D721Med (cell line): Measurements from ENCODE around the gene L3MBTL2.

Source experiments
- DNase-seq: peaks from one replicate; pipeline ENCODE4 v3.0.0; 2011; ENCODE audit warnings: low spot score; ENCODE audit not compliant: insufficient read length
- FAIRE-seq: peaks from 2 replicates; lab custom pipeline; 2011; peaks lifted over from hg19 to GRCh38; lab: Jason Lieb, UNC
- TF ChIP-seq, protein P1 (sequence below): IDR thresholded peaks from 2 replicates; pipeline ENCODE4 v1.5.1; 2012; ENCODE audit warnings: mild to moderate bottlenecking, control low read depth; ENCODE audit not compliant: insufficient read depth; ENCODE audit errors: missing control alignments

L3MBTL2 gene

DNA sequence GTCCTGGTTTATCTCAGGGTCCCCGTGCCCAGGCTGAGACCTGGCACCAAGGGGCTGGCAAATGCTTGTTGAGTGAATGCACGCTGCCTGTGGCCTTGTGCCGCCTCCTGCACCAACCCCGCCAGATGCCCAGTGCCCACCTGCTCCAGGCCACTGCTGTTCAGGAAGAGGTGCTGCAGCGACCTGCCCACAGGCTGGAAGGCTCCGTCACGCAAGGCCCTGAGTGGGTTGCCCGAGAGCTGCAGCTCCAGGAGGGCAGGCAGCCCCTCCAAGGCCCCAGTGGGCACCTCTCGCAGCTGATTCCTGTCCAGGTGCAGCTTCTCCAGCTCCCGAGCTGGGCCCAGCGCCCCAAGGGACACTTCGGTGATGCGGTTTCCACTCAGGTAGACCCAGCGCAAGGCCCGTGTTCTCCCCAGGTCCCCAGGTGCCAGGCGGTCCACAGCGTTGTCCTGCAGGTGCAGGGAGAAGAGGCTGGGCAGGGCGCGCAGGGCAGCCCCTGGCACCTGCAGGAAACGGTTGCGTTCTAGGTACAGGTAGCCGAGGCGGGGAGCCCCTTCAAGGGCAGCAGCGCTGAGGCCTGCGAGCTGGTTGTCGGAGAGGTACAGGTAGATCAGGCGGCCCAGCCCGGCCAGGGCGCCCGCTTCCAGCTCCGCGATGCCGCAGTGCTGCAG, 32.1 kb downstream of the L3MBTL2 start:
- DNase-seq (no peak), FAIRE-seq (no peak)
- TF ChIP-seq, protein P1, sequence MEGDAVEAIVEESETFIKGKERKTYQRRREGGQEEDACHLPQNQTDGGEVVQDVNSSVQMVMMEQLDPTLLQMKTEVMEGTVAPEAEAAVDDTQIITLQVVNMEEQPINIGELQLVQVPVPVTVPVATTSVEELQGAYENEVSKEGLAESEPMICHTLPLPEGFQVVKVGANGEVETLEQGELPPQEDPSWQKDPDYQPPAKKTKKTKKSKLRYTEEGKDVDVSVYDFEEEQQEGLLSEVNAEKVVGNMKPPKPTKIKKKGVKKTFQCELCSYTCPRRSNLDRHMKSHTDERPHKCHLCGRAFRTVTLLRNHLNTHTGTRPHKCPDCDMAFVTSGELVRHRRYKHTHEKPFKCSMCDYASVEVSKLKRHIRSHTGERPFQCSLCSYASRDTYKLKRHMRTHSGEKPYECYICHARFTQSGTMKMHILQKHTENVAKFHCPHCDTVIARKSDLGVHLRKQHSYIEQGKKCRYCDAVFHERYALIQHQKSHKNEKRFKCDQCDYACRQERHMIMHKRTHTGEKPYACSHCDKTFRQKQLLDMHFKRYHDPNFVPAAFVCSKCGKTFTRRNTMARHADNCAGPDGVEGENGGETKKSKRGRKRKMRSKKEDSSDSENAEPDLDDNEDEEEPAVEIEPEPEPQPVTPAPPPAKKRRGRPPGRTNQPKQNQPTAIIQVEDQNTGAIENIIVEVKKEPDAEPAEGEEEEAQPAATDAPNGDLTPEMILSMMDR = no peak

DNA sequence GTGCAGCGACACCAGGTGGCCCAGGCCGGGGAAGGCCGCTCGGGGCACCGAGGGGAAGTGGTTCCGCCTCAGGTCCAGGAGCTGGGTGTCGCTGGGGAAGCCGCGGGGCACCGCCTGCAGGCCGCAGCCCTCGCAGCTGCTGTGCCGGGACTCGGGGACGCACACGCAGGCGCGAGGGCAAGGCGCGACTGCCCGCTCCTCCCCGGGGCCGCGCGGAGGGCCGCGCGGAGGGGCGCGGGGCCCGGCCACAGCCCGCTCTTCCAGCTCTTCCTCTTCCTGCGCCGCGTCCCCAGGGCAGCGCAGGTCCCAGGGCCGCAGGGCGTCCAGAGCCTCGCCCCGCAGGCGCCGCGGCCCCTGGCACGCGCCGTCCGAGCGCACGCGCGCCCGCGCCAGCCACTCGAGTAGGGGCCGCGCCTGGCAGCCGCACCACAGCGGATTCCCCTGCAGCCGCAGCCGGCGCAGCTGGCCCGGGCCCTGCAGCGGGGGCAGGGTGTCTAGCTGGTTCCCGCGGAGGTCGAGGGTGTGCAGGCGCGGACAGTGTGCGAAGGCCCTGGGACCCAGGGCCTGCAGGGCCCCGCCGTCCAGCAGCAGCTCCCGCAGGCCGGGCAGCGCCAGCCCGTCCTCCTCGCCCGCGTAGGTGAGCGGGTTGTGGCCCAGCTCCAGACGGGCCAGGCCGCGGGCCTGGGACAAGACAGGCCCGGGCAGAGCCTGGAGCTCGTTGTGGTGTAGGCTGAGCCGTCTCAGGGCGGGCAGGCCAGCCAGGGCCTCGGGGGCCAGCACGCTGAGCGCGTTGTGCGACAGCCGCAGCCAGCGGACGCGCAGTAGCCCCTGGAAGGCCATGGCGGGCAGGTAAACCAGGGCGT, 32.8 kb downstream of the L3MBTL2 start:
- no peak for FAIRE-seq
- TF ChIP-seq, protein P1 = no peak
- no peak for DNase-seq

DNA sequence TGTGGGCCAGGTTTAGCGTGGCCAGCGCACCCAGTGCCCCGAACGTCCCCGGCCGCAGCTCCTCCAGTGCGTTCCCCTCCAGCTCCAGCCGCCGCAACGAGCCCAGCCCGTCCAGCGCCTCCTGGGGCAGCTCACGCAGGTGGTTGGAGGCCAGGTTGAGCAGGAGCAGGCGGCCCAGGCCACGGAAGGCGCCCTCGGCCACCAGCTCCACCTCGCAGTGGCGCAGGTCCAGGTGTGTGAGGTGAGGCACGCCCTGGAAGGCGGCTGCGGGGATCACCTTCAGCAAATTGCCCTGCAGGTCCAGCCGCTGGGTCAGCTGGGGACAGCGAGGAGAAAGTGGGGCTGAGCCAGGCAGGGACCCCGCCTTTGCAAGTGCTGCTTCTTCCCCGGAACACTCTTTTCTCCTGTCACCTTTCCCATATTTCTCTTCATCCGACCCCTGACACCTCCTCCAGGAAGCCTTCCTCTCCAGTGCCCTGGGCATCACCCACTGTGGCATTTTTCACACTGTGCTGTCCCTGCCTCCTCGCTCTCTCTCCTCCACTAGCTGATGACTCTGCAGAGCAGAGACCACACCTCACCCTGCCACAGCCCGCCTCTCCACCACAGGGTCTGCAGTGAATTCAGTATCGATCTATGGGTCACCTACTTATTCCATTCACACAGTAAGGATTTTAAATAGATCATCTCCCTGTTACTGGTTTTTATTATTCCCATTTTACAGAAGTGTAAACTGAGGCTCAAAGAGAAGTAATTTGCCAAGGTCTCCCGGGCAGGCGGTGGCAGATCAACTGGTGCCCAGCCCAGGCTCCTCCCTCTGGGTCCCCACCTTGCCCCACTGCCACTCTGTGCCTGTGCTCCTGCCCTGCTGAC, 33.7 kb downstream of the L3MBTL2 start:
- no peak for DNase-seq
- TF ChIP-seq, protein P1 = no peak
- no peak for FAIRE-seq

DNA sequence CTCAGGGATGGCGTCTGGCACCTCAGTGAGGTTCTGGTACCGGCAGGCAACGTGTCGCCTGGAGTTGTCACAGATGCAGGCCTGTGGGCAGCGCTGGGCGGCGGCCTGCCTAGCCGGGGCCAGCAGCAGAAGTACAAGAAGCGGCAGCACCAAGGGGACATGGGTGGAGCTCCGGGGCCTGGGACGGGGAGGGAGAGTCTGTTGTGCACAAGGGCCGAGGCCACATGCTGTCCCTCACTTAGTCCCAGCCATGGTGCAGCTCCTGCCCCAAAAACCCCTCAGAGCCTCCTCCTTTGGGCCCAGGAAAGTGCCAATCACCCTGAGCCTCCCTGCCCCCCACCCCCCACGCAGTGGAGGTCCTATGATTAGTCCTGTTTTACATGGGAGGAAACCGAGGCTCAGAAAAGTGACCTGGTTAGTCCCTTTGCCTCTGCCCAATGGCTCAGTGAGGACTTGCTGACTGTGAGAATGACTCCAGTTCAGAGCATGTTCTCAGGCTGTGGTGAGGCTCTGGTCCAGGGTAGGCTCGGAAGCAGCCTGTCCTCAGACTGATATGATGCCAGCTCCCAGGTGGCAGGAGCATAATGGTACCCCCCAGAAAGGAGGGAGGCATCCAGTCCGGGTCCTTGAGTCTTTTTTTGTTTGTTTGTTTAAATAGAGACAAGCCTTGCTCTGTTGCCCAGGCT, 34.5 kb downstream of the L3MBTL2 start:
- TF ChIP-seq, protein P1 = no peak
- FAIRE-seq (no peak), DNase-seq (no peak)

DNA sequence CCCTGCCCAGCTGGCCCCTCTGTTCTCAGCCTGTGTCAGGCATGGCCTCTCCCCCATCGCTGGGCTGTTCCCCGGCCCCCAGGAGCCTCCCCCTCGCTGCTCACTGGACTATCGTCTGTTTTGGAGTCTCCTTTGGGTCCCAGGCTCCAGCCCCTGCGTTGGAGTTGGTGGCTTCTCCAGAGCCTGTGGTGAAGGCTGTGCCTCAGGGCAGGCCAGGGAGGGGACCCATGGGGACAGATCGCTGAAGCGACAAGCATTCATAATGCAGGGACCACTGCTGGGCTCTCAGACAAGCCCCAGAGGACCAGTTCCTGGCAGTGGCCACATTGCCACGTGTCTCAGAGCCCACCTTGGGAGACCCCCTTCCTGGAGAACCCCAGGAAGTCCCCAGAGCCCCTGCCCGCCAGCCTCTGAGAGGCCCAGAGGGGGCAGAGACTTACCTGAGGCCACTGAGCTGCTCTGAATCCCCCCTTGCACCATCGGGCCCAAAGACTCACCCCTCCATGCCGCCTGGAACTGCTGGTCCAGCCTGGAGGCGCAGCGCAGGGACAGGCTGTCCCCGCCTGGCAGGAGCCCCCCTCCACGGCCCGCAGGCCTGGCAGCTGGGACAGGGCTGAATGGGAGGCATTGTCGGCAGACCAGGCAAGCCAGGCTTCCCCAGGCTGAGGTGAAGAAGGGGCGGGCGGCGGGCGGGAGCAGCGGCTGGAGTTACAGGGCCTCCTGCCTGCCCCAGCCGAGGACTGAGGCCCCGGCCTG, 35.4 kb downstream of the L3MBTL2 start, which contains the start of gene CHADL:
Gene CHADL, minus strand, starts transcription at position 555 of the 756 bp plus-strand sequence. Its CDS starts 50 bp downstream, at position 505.
- TF ChIP-seq, protein P1 = no peak
- DNase-seq = no peak
- no peak for FAIRE-seq
